Measurements from ENCODE around the gene MYEF2.

- TF ChIP-seq ZNF384 (IDR thresholded peaks at IDR 0.05; ENCODE audit: borderline replicate concordance, low read depth, low read length) (no peak), CTCF (IDR thresholded peaks at IDR 0.05 in 2 of 3, conservative IDR thresholded peaks at IDR 0.05 in 1 of 3; ENCODE audit: control insufficient read depth in 2 of 3, extremely low read depth in 1 of 3, insufficient read depth in 1 of 3, low read depth in 3 of 3, low read length in 3 of 3) (no peak), SIN3A (IDR thresholded peaks at IDR 0.05; ENCODE audit: low read depth, low read length) (no peak), BCL3 (IDR thresholded peaks at IDR 0.05; ENCODE audit: borderline replicate concordance, insufficient read depth, low read depth, low read length, poor library complexity, severe bottlenecking) (no peak), E2F4 (IDR thresholded peaks at IDR 0.05; ENCODE audit: low read depth, low read length) (no peak), HDAC6 (IDR thresholded peaks at IDR 0.05; ENCODE audit: unreplicated experiment) (no peak), POLR2A (IDR thresholded peaks at IDR 0.05; ENCODE audit: low read depth, low read length) (no peak)
Measured at GRCh38 chr15:48221885-48222284, 43.8 kb upstream of the MYEF2 start.
